DND-41 (cell line): ENCODE measurements around the gene NPBWR2.

Source experiments
- ATAC-seq: fragments of 200-7000 bp; cut with Tn5 transposase; 3 replicates; pipeline ENCODE4 v1.9.1; 2021; ENCODE audit warnings: low read depth; ENCODE audit not compliant: insufficient read depth
- DNase-seq: peaks from one replicate; pipeline ENCODE4 v3.0.0-alpha.2; 2020
- H2AFZ ChIP-seq: 2 replicates; pipeline ENCODE4 v1.6.0; 2012; ENCODE audit warnings: low read depth, low read length
- H3K27ac ChIP-seq: 2 replicates; pipeline ENCODE4 v1.5.1; 2012; ENCODE audit warnings: low read length, inconsistent platforms
- H3K27me3 ChIP-seq: fragments of 200-600 bp; sonication (generic); 2 replicates; pipeline ENCODE4 v1.6.0; 2012; ENCODE audit warnings: low read length, mild to moderate bottlenecking, inconsistent platforms; ENCODE audit not compliant: insufficient read depth, poor library complexity
- H3K36me3 ChIP-seq: 2 replicates; pipeline ENCODE4 v1.5.1; 2012; ENCODE audit warnings: low read length, inconsistent platforms; ENCODE audit not compliant: insufficient read depth
- H3K4me1 ChIP-seq: 2 replicates; pipeline ENCODE4 v1.5.1; 2012; ENCODE audit warnings: mild to moderate bottlenecking, low read length; ENCODE audit not compliant: insufficient read depth
- H3K4me2 ChIP-seq: 2 replicates; pipeline ENCODE4 v1.6.0; 2012; ENCODE audit warnings: mild to moderate bottlenecking, moderate library complexity, low read length, inconsistent platforms; ENCODE audit not compliant: insufficient read depth
- H3K4me3 ChIP-seq, 2 experiments: fragments of 200-600 bp in 1 of 2; shearing (Covaris generic) in 1 of 2; 2 replicates each; pipeline ENCODE4 v1.5.1; 2012 to 2016; ENCODE audit warnings: inconsistent platforms in 2 of 2, low read length in 2 of 2, mild to moderate bottlenecking in 2 of 2, low read depth in 1 of 2, moderate library complexity in 1 of 2
- H3K79me2 ChIP-seq: 2 replicates; pipeline ENCODE4 v1.6.0; 2012; ENCODE audit warnings: low read length, inconsistent platforms; ENCODE audit not compliant: insufficient read depth
- H3K9ac ChIP-seq: 2 replicates; pipeline ENCODE4 v1.6.0; 2012; ENCODE audit warnings: low read depth, mild to moderate bottlenecking, inconsistent platforms, low read length, moderate library complexity
- H3K9me3 ChIP-seq: 2 replicates; pipeline ENCODE4 v1.5.1; 2012; ENCODE audit warnings: low read length, moderate library complexity, mild to moderate bottlenecking, inconsistent platforms; ENCODE audit not compliant: insufficient read depth, severe bottlenecking
- H4K20me1 ChIP-seq: 2 replicates; pipeline ENCODE4 v1.6.0; 2012; ENCODE audit warnings: low read length; ENCODE audit not compliant: insufficient read depth
- CTCF ChIP-seq: IDR thresholded peaks from 2 replicates; pipeline ENCODE4 v1.5.1; 2012; ENCODE audit warnings: borderline replicate concordance, low read length, moderate library complexity, mild to moderate bottlenecking; ENCODE audit not compliant: poor library complexity, severe bottlenecking; ENCODE audit errors: extremely low read depth
- EZH2 ChIP-seq: IDR thresholded peaks from 3 replicates; pipeline ENCODE4 v1.6.1; 2012; ENCODE audit warnings: borderline replicate concordance, low read depth, mild to moderate bottlenecking, moderate library complexity, low read length, inconsistent platforms; ENCODE audit not compliant: severe bottlenecking

Gene NPBWR2

DNA sequence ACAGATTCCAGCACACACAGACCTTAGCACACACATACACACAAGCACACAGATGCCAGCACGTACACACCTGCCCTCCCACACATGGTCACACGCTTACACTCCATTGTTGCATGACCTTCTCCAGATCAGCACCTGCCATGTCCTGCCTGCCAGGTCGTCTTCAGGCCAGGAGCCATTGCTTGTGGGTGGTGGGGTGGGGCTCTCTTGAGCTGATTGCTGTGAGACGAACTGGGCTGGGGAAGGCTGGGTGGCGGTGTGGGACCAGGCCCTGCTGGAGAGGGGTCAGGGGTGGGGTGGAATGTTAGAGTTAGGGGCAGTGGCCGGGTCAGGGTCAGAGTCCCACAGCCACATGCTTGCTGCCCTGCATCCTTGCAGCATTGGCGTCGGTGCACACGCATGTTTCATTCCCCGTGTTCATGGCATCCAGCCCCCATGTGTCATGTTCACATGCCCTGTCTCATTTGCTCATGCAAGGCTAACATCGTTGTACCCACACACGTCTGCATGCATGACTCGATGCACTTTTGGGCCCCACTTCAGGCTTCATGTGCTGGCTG, 6.5 kb upstream of the NPBWR2 start:
- Histone ChIP-seq H3K4me2 (no peak overlapping the region), H3K79me2 (no peaks in the 10 kb centered on the region), H3K4me3 (no peak overlapping the region), H4K20me1 (peaks cover 13% of the 10 kb centered on the region), H3K4me1 (no peaks in the 10 kb centered on the region), H3K9me3 (no peaks in the 10 kb centered on the region), H3K27ac (no peak overlapping the region), H2AFZ (no peak overlapping the region), H3K9ac (no peak overlapping the region), H3K27me3 (peaks cover 4% of the 10 kb centered on the region), H3K36me3 (no peaks in the 10 kb centered on the region)
- no peak for TF ChIP-seq EZH2
- no peak for TF ChIP-seq CTCF
- ATAC-seq (no peak), DNase-seq (no peak)

DNA sequence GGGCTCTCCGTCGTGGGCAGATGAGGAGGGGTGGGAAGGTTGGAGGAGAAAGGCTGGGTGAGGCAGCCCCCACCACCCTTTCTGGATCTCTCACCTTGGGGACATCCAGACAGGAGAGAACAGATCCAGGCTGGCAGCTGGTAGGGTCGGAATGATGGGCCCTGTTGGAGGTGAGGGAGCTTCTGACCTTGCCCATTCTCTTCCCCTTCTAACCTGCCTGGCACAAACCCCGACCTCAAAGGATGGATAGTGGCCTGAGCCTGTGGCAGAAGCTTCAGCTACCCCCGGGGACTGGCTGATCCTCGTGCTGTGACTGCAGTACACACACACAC, 6.0 kb upstream of the NPBWR2 start:
- no peak overlapping the region for H3K9ac ChIP-seq
- TF ChIP-seq EZH2 (no peak), CTCF (no peak)
- H3K27ac ChIP-seq: no peak overlapping the region
- no peaks in the 10 kb centered on the region for H3K79me2 ChIP-seq
- ATAC-seq: no peak
- H3K4me1 ChIP-seq: no peaks in the 10 kb centered on the region
- peaks cover 13% of the 10 kb centered on the region for H4K20me1 ChIP-seq
- no peak overlapping the region for H3K4me2 ChIP-seq
- H3K36me3 ChIP-seq: no peaks in the 10 kb centered on the region
- no peak overlapping the region for H3K4me3 ChIP-seq
- peaks cover 4% of the 10 kb centered on the region for H3K27me3 ChIP-seq
- no peaks in the 10 kb centered on the region for H3K9me3 ChIP-seq
- no peak overlapping the region for H2AFZ ChIP-seq
- no peak for DNase-seq

- no peaks in the 10 kb centered on the region for H3K9me3 ChIP-seq
- H3K36me3 ChIP-seq: no peaks in the 10 kb centered on the region
- H2AFZ ChIP-seq: no peak overlapping the region
- H3K9ac ChIP-seq: no peak overlapping the region
- no peak overlapping the region for H3K4me2 ChIP-seq
- peaks cover 16% of the 10 kb centered on the region for H4K20me1 ChIP-seq
- no peak overlapping the region for H3K4me3 ChIP-seq
- ATAC-seq (no peak), DNase-seq (no peak)
- TF ChIP-seq EZH2 (no peak), CTCF (no peak)
- no peaks in the 10 kb centered on the region for H3K4me1 ChIP-seq
- H3K27ac ChIP-seq: no peak overlapping the region
- no peaks in the 10 kb centered on the region for H3K79me2 ChIP-seq
- peaks cover 4% of the 10 kb centered on the region for H3K27me3 ChIP-seq
These were observed 5.5 kb upstream of the NPBWR2 start for GRCh38 chr20:64112691-64113443.
